Measurements from ENCODE around the gene EVX2. TPM values are rescaled to one million over a fixed set of nuclear protein-coding genes. Genes with fewer than 3 reads are reported as not detected.

Gene EVX2
- polyA plus RNA-seq, 4 donors, result not detected

GRCh38 chr2:176117162-176117822, 33.5 kb upstream of the EVX2 start:
- peak overlapping the region in 1 of 3 donors; percentile 21 for H3K27ac ChIP-seq (ENCODE audit: low read depth in 1 of 3, low read length in 2 of 3)
- no peak for FAIRE-seq
- peaks cover 33 to 96% (median 71%) of the 10 kb centered on the region in 3 donors for H3K27me3 ChIP-seq (ENCODE audit: control insufficient read depth in 3 of 3, insufficient read depth in 3 of 3, low read length in 3 of 3)

GRCh38 chr2:176115883-176116813, 32.4 kb upstream of the EVX2 start, which contains the start of gene HOXD10:
Gene HOXD10 (plus strand): TSS chr2:176116778. CDS start chr2:176116834, 56 bp downstream.
- H3K4me3 ChIP-seq (ENCODE audit: low read depth in 1 of 3, low read length in 3 of 3), result peak within 1 kb of the TSS in 1 of 3 donors; percentile 29
- H3K9me3 ChIP-seq (ENCODE audit: control insufficient read depth in 2 of 2, insufficient read depth in 1 of 2, low read depth in 1 of 2, low read length in 1 of 2), result peaks cover 0 to 4% of the 10 kb centered on the region in 2 donors
- H3K36me3 ChIP-seq (ENCODE audit: control insufficient read depth in 3 of 3, insufficient read depth in 2 of 3, low read depth in 1 of 3, low read length in 3 of 3), result no peaks in the 10 kb centered on the region
- no peak for FAIRE-seq
- no peaks in the 10 kb centered on the region for H3K4me1 ChIP-seq (ENCODE audit: control insufficient read depth in 3 of 3, insufficient read depth in 2 of 3, low read depth in 1 of 3, low read length in 2 of 3)
- no peak for DNase-seq
- peaks cover 34 to 98% (median 66%) of the 10 kb centered on the region in 3 donors for H3K27me3 ChIP-seq (ENCODE audit: control insufficient read depth in 3 of 3, insufficient read depth in 3 of 3, low read length in 3 of 3)
- WGBS, 3 donors, result 8 to 19% (median 11%) methylated on average over 61 to 66 of the region's 66 CpGs
- H3K27ac ChIP-seq (ENCODE audit: low read depth in 1 of 3, low read length in 2 of 3), result peak within 1 kb of the TSS in 1 of 3 donors; percentile 29

More at GRCh38 chr2:176117162-176117822, 33.5 kb upstream of the EVX2 start:
- Histone ChIP-seq H3K4me3 (ENCODE audit: low read depth in 1 of 3, low read length in 3 of 3) (peak overlapping the region in 1 of 3 donors; percentile 11), H3K9me3 (ENCODE audit: control insufficient read depth in 2 of 2, insufficient read depth in 1 of 2, low read depth in 1 of 2, low read length in 1 of 2) (peaks cover 0 to 4% of the 10 kb centered on the region in 2 donors), H3K36me3 (ENCODE audit: control insufficient read depth in 3 of 3, insufficient read depth in 2 of 3, low read depth in 1 of 3, low read length in 3 of 3) (no peaks in the 10 kb centered on the region), H3K4me1 (ENCODE audit: control insufficient read depth in 3 of 3, insufficient read depth in 2 of 3, low read depth in 1 of 3, low read length in 2 of 3) (no peaks in the 10 kb centered on the region)
- 22 to 29% (median 27%) methylated on average over 39 to 40 of the region's 40 CpGs for WGBS, 3 donors
- DNase-seq, result no peak

- H3K27me3 ChIP-seq (ENCODE audit: control insufficient read depth in 3 of 3, insufficient read depth in 3 of 3, low read length in 3 of 3), result peaks cover 33 to 98% (median 58%) of the 10 kb centered on the region in 3 donors
- no peaks in the 10 kb centered on the region for H3K36me3 ChIP-seq (ENCODE audit: control insufficient read depth in 3 of 3, insufficient read depth in 2 of 3, low read depth in 1 of 3, low read length in 3 of 3)
- DNase-seq, result no peak
- no peak for FAIRE-seq
- H3K27ac ChIP-seq (ENCODE audit: low read depth in 1 of 3, low read length in 2 of 3), result no peak overlapping the region
- H3K9me3 ChIP-seq (ENCODE audit: control insufficient read depth in 2 of 2, insufficient read depth in 1 of 2, low read depth in 1 of 2, low read length in 1 of 2), result peaks cover 0 to 4% of the 10 kb centered on the region in 2 donors
- H3K4me1 ChIP-seq (ENCODE audit: control insufficient read depth in 3 of 3, insufficient read depth in 2 of 3, low read depth in 1 of 3, low read length in 2 of 3), result no peaks in the 10 kb centered on the region
- no peak overlapping the region for H3K4me3 ChIP-seq (ENCODE audit: low read depth in 1 of 3, low read length in 3 of 3)
- 15 to 21% (median 18%) methylated on average over 16 of the region's 16 CpGs for WGBS, 3 donors
Measured at GRCh38 chr2:176114930-176115625, 31.3 kb upstream of the EVX2 start.

GRCh38 chr2:176114120-176114929, 30.6 kb upstream of the EVX2 start:
- Histone ChIP-seq H3K36me3 (ENCODE audit: control insufficient read depth in 3 of 3, insufficient read depth in 2 of 3, low read depth in 1 of 3, low read length in 3 of 3) (no peaks in the 10 kb centered on the region), H3K4me3 (ENCODE audit: low read depth in 1 of 3, low read length in 3 of 3) (peak overlapping the region in 1 of 3 donors; percentile 0), H3K9me3 (ENCODE audit: control insufficient read depth in 2 of 2, insufficient read depth in 1 of 2, low read depth in 1 of 2, low read length in 1 of 2) (peaks cover 0 to 4% of the 10 kb centered on the region in 2 donors), H3K27me3 (ENCODE audit: control insufficient read depth in 3 of 3, insufficient read depth in 3 of 3, low read length in 3 of 3) (peaks cover 29 to 98% (median 58%) of the 10 kb centered on the region in 3 donors), H3K27ac (ENCODE audit: low read depth in 1 of 3, low read length in 2 of 3) (no peak overlapping the region), H3K4me1 (ENCODE audit: control insufficient read depth in 3 of 3, insufficient read depth in 2 of 3, low read depth in 1 of 3, low read length in 2 of 3) (no peaks in the 10 kb centered on the region)
- no peak for DNase-seq
- 9 to 12% (median 11%) methylated on average over 26 of the region's 26 CpGs for WGBS, 3 donors
- FAIRE-seq, result no peak

- DNase-seq, result no peak
- 9 to 15% (median 12%) methylated on average over 38 to 40 of the region's 40 CpGs for WGBS, 3 donors
- peak overlapping the region in 1 of 3 donors; percentile 13 for H3K4me3 ChIP-seq (ENCODE audit: low read depth in 1 of 3, low read length in 3 of 3)
- no peaks in the 10 kb centered on the region for H3K9me3 ChIP-seq (ENCODE audit: control insufficient read depth in 2 of 2, insufficient read depth in 1 of 2, low read depth in 1 of 2, low read length in 1 of 2)
- peaks cover 27 to 94% (median 59%) of the 10 kb centered on the region in 3 donors for H3K27me3 ChIP-seq (ENCODE audit: control insufficient read depth in 3 of 3, insufficient read depth in 3 of 3, low read length in 3 of 3)
- no peak overlapping the region for H3K27ac ChIP-seq (ENCODE audit: low read depth in 1 of 3, low read length in 2 of 3)
- no peaks in the 10 kb centered on the region for H3K4me1 ChIP-seq (ENCODE audit: control insufficient read depth in 3 of 3, insufficient read depth in 2 of 3, low read depth in 1 of 3, low read length in 2 of 3)
- FAIRE-seq, result no peak
- no peaks in the 10 kb centered on the region for H3K36me3 ChIP-seq (ENCODE audit: control insufficient read depth in 3 of 3, insufficient read depth in 2 of 3, low read depth in 1 of 3, low read length in 3 of 3)
Measured at GRCh38 chr2:176112375-176113302, 28.9 kb upstream of the EVX2 start.

GRCh38 chr2:176111846-176112374, 28.1 kb upstream of the EVX2 start:
- Histone ChIP-seq H3K9me3 (ENCODE audit: control insufficient read depth in 2 of 2, insufficient read depth in 1 of 2, low read depth in 1 of 2, low read length in 1 of 2) (no peaks in the 10 kb centered on the region), H3K4me3 (ENCODE audit: low read depth in 1 of 3, low read length in 3 of 3) (no peak overlapping the region), H3K36me3 (ENCODE audit: control insufficient read depth in 3 of 3, insufficient read depth in 2 of 3, low read depth in 1 of 3, low read length in 3 of 3) (no peaks in the 10 kb centered on the region), H3K27ac (ENCODE audit: low read depth in 1 of 3, low read length in 2 of 3) (no peak overlapping the region), H3K4me1 (ENCODE audit: control insufficient read depth in 3 of 3, insufficient read depth in 2 of 3, low read depth in 1 of 3, low read length in 2 of 3) (no peaks in the 10 kb centered on the region), H3K27me3 (ENCODE audit: control insufficient read depth in 3 of 3, insufficient read depth in 3 of 3, low read length in 3 of 3) (peaks cover 32 to 91% (median 57%) of the 10 kb centered on the region in 3 donors)
- FAIRE-seq (no peak), DNase-seq (no peak)
- 4 to 8% (median 5%) methylated on average over 28 to 29 of the region's 29 CpGs for WGBS, 3 donors

- Histone ChIP-seq H3K4me3 (ENCODE audit: low read depth in 1 of 3, low read length in 3 of 3) (no peak overlapping the region), H3K36me3 (ENCODE audit: control insufficient read depth in 3 of 3, insufficient read depth in 2 of 3, low read depth in 1 of 3, low read length in 3 of 3) (no peaks in the 10 kb centered on the region), H3K4me1 (ENCODE audit: control insufficient read depth in 3 of 3, insufficient read depth in 2 of 3, low read depth in 1 of 3, low read length in 2 of 3) (no peaks in the 10 kb centered on the region), H3K27ac (ENCODE audit: low read depth in 1 of 3, low read length in 2 of 3) (no peak overlapping the region), H3K27me3 (ENCODE audit: control insufficient read depth in 3 of 3, insufficient read depth in 3 of 3, low read length in 3 of 3) (peaks cover 27 to 90% (median 53%) of the 10 kb centered on the region in 3 donors), H3K9me3 (ENCODE audit: control insufficient read depth in 2 of 2, insufficient read depth in 1 of 2, low read depth in 1 of 2, low read length in 1 of 2) (no peaks in the 10 kb centered on the region)
- WGBS, 3 donors, result 2 to 4% (median 3%) methylated on average over 16 of the region's 16 CpGs
- DNase-seq, result peak; percentile 28 to 67
- no peak for FAIRE-seq
Measured at GRCh38 chr2:176111309-176111663, 27.5 kb upstream of the EVX2 start.

Data from small intestine (tissue), 7 donors.